GM19463 (cell line): ENCODE data around the gene COBL.

ENCODE experiments used
- ATAC-seq: cut with Tn5 transposase; IDR thresholded peaks from one replicate; pipeline ENCODE4 v1.9.1; 2021; ENCODE audit warnings: mild to moderate bottlenecking, moderate library complexity; ENCODE audit not compliant: unreplicated experiment

COBL gene

GRCh38 chr7:51126813-51127617, 189.6 kb downstream of the COBL start:
- no peak for ATAC-seq

GRCh38 chr7:51126324-51126723, 190.3 kb downstream of the COBL start:
- ATAC-seq = no peak

DNA sequence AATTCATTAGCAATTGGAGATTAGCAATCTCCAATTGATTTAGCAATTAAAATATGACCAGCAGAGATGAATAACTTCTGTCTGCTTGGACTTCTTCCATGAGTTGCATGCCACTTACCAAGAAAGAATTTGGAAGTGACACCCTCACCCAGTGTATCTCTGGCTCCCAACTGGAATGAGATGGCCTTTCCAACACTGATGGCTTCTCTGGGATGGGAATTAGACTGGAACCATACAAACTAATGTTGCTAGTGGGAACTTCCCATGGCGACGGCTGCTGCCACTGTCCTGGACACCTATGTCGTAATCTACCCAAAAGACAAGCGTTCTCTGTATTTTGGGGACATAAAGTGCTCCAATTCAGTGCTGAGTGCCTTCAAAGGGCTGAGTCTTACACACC, 192.3 kb downstream of the COBL start:
- no peak for ATAC-seq

DNA sequence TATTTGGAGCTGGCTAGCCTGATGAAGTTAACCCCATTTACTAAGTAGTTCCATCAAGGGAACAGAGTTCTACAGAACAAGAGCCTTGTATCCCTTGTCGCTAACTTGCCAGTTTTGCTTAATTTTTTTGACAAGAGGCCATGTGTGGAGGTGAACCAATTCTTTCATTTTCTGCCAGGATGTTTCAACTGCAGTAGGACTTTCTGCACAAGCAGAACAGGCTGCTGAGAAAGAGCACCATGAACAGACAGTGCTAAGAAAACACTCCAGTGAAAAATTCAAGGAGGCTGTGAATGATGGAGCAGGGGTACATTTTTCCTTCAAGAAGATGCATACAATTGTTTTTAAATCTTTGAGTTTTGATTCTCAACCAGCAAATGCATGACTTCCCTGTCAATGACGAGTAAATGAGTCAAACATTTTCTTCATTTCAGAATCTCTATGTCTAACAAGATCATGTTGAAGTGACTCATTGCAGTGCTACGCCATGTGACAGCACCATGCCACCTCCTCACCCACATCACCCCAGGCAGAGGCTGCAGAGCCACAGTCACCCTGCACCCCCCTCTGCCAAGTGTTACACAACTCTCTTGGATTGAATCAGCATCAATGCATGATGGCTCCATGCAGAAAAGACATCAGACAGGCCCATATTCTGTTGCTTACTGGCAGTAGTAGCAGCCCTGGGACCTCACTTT, 193.1 kb downstream of the COBL start:
- no peak for ATAC-seq

GRCh38 chr7:51121931-51122425, 194.6 kb downstream of the COBL start:
- no peak for ATAC-seq

DNA sequence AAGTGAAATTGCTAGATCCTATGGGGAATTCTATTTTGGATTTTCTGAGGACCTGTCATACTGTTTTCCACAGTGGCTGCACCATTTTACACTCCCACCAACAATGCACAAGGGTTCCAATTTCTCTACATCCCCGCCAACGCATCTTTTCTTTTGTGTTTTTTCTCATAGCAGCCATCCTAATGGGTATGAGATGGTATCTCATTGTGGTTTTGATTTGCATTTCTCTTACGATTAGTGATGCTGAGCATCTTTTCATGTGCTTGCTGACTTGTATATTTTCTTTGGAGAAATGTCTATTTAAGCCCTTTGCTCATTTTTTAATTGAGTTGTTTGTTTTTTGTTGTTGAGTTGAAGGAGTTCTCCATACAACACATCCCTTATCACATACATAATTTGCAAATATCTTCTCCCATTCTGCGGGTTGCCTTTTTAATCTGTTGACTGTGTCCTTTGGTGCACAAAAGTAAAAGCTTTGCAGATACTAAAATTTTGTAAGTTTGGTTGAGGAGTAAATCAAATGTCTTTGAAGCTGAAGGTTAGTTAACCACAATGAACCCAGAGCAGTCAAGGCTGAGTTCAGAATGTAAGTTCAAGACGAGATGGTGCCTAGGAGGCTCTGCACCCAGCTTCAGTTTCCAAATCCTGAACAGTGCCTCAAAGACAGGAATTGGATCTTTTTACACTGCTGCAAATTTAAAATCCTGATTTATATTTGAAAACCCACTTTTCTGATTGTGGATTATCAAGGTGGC, 195.4 kb downstream of the COBL start:
- no peak for ATAC-seq

DNA sequence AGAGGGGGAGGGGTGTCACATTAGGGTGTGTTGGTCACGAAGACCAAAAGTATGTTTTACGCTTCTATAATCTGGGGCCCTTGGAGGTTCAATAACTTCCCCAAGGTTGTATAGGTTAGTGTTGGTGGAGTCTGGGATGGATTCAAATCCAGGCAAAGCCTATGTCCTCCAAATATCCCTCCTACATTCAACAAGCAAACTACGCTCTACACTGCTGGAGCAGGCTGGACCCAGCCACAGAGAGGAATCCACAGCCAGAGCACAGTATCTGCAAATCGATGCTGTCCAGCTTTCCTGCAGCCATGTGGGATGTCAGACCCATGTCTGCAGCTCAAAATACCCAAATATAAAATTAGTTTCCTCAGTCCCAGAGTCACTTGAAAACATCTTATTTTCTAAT, 198.0 kb downstream of the COBL start:
- no peak for ATAC-seq

GRCh38 chr7:51114501-51114900, 202.1 kb downstream of the COBL start:
- ATAC-seq = no peak

GRCh38 chr7:51113962-51114361, 202.6 kb downstream of the COBL start:
- ATAC-seq = no peak

- no peak for ATAC-seq
These were observed 203.0 kb downstream of the COBL start for GRCh38 chr7:51113560-51113959.

DNA sequence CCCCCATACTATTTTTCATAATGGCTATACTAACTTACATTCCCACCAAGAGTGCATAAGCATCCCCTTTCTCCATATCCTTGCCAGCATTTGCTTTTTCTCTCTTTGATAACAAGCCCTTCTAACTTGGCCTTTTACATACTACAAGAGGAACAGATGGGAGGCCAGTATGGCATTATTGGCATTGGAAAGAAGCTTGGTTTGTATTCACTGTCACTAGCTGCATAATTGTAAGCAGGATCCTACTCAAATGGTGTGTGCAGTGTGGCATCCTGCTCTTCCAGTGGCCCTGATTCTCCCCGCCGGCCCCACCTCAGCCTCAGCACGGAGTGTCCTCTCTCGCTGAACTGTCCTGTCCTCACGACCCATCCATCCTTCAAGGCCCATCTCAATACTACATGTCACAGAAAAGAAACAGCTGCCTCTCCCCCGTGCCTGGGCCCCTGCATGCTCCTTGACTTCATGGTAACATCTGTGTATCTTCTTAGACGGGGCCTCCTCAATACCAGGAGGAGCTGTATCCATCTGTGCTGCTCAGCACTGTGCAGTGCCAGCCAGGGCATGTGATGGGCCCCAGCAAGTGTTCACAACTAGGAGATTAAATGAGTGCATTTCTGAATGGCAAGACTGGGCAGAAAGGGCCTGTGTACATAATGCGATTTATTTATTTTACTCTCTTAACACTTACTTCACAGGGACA, 205.2 kb downstream of the COBL start:
- ATAC-seq = no peak

- ATAC-seq = no peak
These were observed 208.5 kb downstream of the COBL start for GRCh38 chr7:51108134-51108533.

- ATAC-seq = no peak
These were observed 212.3 kb downstream of the COBL start for GRCh38 chr7:51104278-51104677.

GRCh38 chr7:51103718-51104117, 212.9 kb downstream of the COBL start:
- no peak for ATAC-seq

GRCh38 chr7:51102828-51103227, 213.8 kb downstream of the COBL start:
- no peak for ATAC-seq

GRCh38 chr7:51101111-51101757, 215.4 kb downstream of the COBL start:
- ATAC-seq = no peak

- no peak for ATAC-seq
These were observed 226.2 kb downstream of the COBL start for GRCh38 chr7:51090411-51090810.

- ATAC-seq = no peak
These were observed 231.4 kb downstream of the COBL start for GRCh38 chr7:51085034-51085692.

DNA sequence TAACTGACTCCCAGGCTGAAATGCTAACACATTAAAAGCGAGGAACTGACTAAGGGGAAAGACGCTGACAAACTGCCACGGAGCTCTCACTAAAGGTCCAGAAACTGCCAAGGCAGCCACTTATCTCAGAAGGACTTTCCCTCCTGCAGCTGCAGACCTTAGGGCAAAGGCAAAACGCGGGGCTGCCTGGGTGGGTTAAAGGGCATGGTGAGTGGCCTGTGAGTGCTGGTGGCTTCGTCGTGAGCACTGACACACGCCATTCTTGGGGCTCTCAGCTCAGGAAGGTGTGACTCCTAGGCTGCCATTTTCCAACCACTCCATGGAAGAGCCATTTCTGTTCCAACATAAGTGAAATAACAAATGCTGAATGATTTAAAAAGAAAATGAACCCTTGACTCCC, 232.5 kb downstream of the COBL start:
- ATAC-seq = no peak
